ENCODE data around the gene ANO6. TPM values are rescaled to one million over a fixed set of nuclear protein-coding genes. Genes with fewer than 3 reads are reported as not detected.
"Not testable (repeated sequence)": the region's sequence is repeated elsewhere in the genome, so short reads cannot be mapped to it uniquely, and the experiment has no call there.

The ANO6 gene, protein sequence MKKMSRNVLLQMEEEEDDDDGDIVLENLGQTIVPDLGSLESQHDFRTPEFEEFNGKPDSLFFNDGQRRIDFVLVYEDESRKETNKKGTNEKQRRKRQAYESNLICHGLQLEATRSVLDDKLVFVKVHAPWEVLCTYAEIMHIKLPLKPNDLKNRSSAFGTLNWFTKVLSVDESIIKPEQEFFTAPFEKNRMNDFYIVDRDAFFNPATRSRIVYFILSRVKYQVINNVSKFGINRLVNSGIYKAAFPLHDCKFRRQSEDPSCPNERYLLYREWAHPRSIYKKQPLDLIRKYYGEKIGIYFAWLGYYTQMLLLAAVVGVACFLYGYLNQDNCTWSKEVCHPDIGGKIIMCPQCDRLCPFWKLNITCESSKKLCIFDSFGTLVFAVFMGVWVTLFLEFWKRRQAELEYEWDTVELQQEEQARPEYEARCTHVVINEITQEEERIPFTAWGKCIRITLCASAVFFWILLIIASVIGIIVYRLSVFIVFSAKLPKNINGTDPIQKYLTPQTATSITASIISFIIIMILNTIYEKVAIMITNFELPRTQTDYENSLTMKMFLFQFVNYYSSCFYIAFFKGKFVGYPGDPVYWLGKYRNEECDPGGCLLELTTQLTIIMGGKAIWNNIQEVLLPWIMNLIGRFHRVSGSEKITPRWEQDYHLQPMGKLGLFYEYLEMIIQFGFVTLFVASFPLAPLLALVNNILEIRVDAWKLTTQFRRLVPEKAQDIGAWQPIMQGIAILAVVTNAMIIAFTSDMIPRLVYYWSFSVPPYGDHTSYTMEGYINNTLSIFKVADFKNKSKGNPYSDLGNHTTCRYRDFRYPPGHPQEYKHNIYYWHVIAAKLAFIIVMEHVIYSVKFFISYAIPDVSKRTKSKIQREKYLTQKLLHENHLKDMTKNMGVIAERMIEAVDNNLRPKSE
- 1 to 10 TPM; 2.6 to 6.9 TPM for polyA plus RNA-seq

DNA sequence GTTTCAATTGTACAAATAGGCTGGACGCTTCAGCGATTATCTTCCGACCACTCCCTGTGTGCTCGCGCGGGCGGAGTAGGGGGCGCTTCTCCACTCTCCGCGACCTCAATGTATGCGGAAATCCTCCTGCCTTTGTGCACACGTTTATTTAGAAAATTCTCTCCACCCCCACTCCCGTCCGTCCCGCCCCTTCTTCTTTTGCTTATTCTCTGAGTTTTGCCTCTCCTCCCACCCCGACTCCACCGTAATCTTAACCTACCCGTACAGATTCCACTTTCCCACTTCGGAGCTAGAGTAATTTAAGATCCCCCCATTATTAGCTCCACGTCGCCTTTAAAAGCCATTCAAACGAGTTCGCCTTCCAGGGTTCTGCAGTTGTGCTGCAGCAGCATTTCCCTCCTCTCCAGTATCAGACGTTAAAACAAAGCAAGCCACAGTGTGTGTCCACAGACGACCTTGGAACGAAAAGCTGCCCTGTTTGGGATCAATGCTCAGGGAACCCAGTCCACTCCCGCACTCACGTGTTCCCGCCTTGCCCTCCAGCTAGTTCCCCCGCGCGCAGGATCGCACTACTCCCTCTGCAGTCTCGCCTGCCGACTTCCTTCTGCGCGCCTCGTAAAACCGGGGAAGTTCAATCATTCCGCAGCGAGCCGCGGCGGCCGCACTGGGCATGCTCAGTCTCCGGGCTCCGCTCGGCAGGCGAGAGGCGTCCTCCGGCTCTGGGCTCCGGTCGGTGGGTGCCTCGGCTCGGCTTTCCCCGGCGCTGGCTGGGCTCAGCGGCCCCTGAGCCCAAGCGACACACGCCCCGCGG lies at the start of gene ANO6:
ANO6 (plus strand) TSS at position 677 of the 811 bp plus-strand sequence. CDS start 227 bp downstream, outside the sequence.
- peaks cover 2 to 5% of the 10 kb centered on the region in 2 donors for H3K4me1 ChIP-seq (ENCODE audit: control insufficient read depth in 2 of 2, insufficient read depth in 2 of 2, low read length in 1 of 2)
- H3K4me3 ChIP-seq (ENCODE audit: low read depth in 1 of 2, low read length in 2 of 2): peak within 1 kb of the TSS; percentile 77 to 83
- H3K9me3 ChIP-seq (ENCODE audit: control insufficient read depth in 2 of 2, insufficient read depth in 1 of 2, low read depth in 1 of 2, low read length in 1 of 2): no peaks in the 10 kb centered on the region
- 0% methylated on average over 62 of the region's 62 CpGs for WGBS, 2 donors
- H3K27ac ChIP-seq (ENCODE audit: low read depth in 2 of 2, low read length in 1 of 2): peak within 1 kb of the TSS; percentile 95 to 97
- H3K27me3 ChIP-seq (ENCODE audit: control insufficient read depth in 1 of 2, insufficient read depth in 2 of 2, low read length in 2 of 2): no peaks in the 10 kb centered on the region
- no peaks in the 10 kb centered on the region for H3K36me3 ChIP-seq (ENCODE audit: control insufficient read depth in 2 of 2, insufficient read depth in 2 of 2, low read length in 1 of 2)

GRCh38 chr12:45168976-45169375 lies 46.9 kb upstream of the ANO6 start:
- Histone ChIP-seq H3K27ac (ENCODE audit: low read depth in 2 of 2, low read length in 1 of 2) (no peak overlapping the region), H3K36me3 (ENCODE audit: control insufficient read depth in 2 of 2, insufficient read depth in 2 of 2, low read length in 1 of 2) (no peaks in the 10 kb centered on the region), H3K9me3 (ENCODE audit: control insufficient read depth in 2 of 2, insufficient read depth in 1 of 2, low read depth in 1 of 2, low read length in 1 of 2) (no peaks in the 10 kb centered on the region), H3K4me1 (ENCODE audit: control insufficient read depth in 2 of 2, insufficient read depth in 2 of 2, low read length in 1 of 2) (no peaks in the 10 kb centered on the region), H3K27me3 (ENCODE audit: control insufficient read depth in 1 of 2, insufficient read depth in 2 of 2, low read length in 2 of 2) (no peaks in the 10 kb centered on the region), H3K4me3 (ENCODE audit: low read depth in 1 of 2, low read length in 2 of 2) (no peak overlapping the region)
- WGBS, 2 donors: 85 to 86% methylated on average over 2 of the region's 2 CpGs

GRCh38 chr12:45170456-45171042 lies 45.3 kb upstream of the ANO6 start:
- H3K4me1 ChIP-seq (ENCODE audit: control insufficient read depth in 2 of 2, insufficient read depth in 2 of 2, low read length in 1 of 2): no peaks in the 10 kb centered on the region
- no peaks in the 10 kb centered on the region for H3K27me3 ChIP-seq (ENCODE audit: control insufficient read depth in 1 of 2, insufficient read depth in 2 of 2, low read length in 2 of 2)
- WGBS, 2 donors: 48% methylated on average over 3 of the region's 3 CpGs
- H3K36me3 ChIP-seq (ENCODE audit: control insufficient read depth in 2 of 2, insufficient read depth in 2 of 2, low read length in 1 of 2): peaks cover 0 to 2% of the 10 kb centered on the region in 2 donors
- no peak overlapping the region for H3K27ac ChIP-seq (ENCODE audit: low read depth in 2 of 2, low read length in 1 of 2)
- H3K4me3 ChIP-seq (ENCODE audit: low read depth in 1 of 2, low read length in 2 of 2): no peak overlapping the region
- peaks cover 0 to 2% of the 10 kb centered on the region in 2 donors for H3K9me3 ChIP-seq (ENCODE audit: control insufficient read depth in 2 of 2, insufficient read depth in 1 of 2, low read depth in 1 of 2, low read length in 1 of 2)

- not testable (repeated sequence) for H3K27me3 ChIP-seq (ENCODE audit: control insufficient read depth in 1 of 2, insufficient read depth in 2 of 2, low read length in 2 of 2); H3K4me1 ChIP-seq (ENCODE audit: control insufficient read depth in 2 of 2, insufficient read depth in 2 of 2, low read length in 1 of 2); H3K4me3 ChIP-seq (ENCODE audit: low read depth in 1 of 2, low read length in 2 of 2); H3K27ac ChIP-seq (ENCODE audit: low read depth in 2 of 2, low read length in 1 of 2); H3K9me3 ChIP-seq (ENCODE audit: control insufficient read depth in 2 of 2, insufficient read depth in 1 of 2, low read depth in 1 of 2, low read length in 1 of 2); H3K36me3 ChIP-seq (ENCODE audit: control insufficient read depth in 2 of 2, insufficient read depth in 2 of 2, low read length in 1 of 2)
- WGBS, 2 donors: 89 to 91% methylated on average over 10 of the region's 10 CpGs
These were observed 42.6 kb upstream of the ANO6 start for GRCh38 chr12:45173293-45173692.

- Histone ChIP-seq H3K4me1 (ENCODE audit: control insufficient read depth in 2 of 2, insufficient read depth in 2 of 2, low read length in 1 of 2) (no peaks in the 10 kb centered on the region), H3K4me3 (ENCODE audit: low read depth in 1 of 2, low read length in 2 of 2) (no peak overlapping the region), H3K27ac (ENCODE audit: low read depth in 2 of 2, low read length in 1 of 2) (no peak overlapping the region), H3K9me3 (ENCODE audit: control insufficient read depth in 2 of 2, insufficient read depth in 1 of 2, low read depth in 1 of 2, low read length in 1 of 2) (peaks cover 0 to 9% of the 10 kb centered on the region in 2 donors), H3K27me3 (ENCODE audit: control insufficient read depth in 1 of 2, insufficient read depth in 2 of 2, low read length in 2 of 2) (no peaks in the 10 kb centered on the region), H3K36me3 (ENCODE audit: control insufficient read depth in 2 of 2, insufficient read depth in 2 of 2, low read length in 1 of 2) (peaks cover 0 to 2% of the 10 kb centered on the region in 2 donors)
- WGBS, 2 donors: 98 to 99% methylated on average over 14 of the region's 14 CpGs
These were observed 41.3 kb upstream of the ANO6 start for GRCh38 chr12:45174595-45174994.

- Histone ChIP-seq H3K4me3 (ENCODE audit: low read depth in 1 of 2, low read length in 2 of 2) (no peak overlapping the region), H3K27ac (ENCODE audit: low read depth in 2 of 2, low read length in 1 of 2) (no peak overlapping the region), H3K36me3 (ENCODE audit: control insufficient read depth in 2 of 2, insufficient read depth in 2 of 2, low read length in 1 of 2) (peaks cover 0 to 2% of the 10 kb centered on the region in 2 donors), H3K27me3 (ENCODE audit: control insufficient read depth in 1 of 2, insufficient read depth in 2 of 2, low read length in 2 of 2) (no peaks in the 10 kb centered on the region), H3K9me3 (ENCODE audit: control insufficient read depth in 2 of 2, insufficient read depth in 1 of 2, low read depth in 1 of 2, low read length in 1 of 2) (peaks cover 0 to 9% of the 10 kb centered on the region in 2 donors), H3K4me1 (ENCODE audit: control insufficient read depth in 2 of 2, insufficient read depth in 2 of 2, low read length in 1 of 2) (no peaks in the 10 kb centered on the region)
These were observed 37.1 kb upstream of the ANO6 start for GRCh38 chr12:45178771-45179170.

- peaks cover 0 to 5% of the 10 kb centered on the region in 2 donors for H3K9me3 ChIP-seq (ENCODE audit: control insufficient read depth in 2 of 2, insufficient read depth in 1 of 2, low read depth in 1 of 2, low read length in 1 of 2)
- H3K4me3 ChIP-seq (ENCODE audit: low read depth in 1 of 2, low read length in 2 of 2): no peak overlapping the region
- no peaks in the 10 kb centered on the region for H3K36me3 ChIP-seq (ENCODE audit: control insufficient read depth in 2 of 2, insufficient read depth in 2 of 2, low read length in 1 of 2)
- no peaks in the 10 kb centered on the region for H3K4me1 ChIP-seq (ENCODE audit: control insufficient read depth in 2 of 2, insufficient read depth in 2 of 2, low read length in 1 of 2)
- no peak overlapping the region for H3K27ac ChIP-seq (ENCODE audit: low read depth in 2 of 2, low read length in 1 of 2)
- H3K27me3 ChIP-seq (ENCODE audit: control insufficient read depth in 1 of 2, insufficient read depth in 2 of 2, low read length in 2 of 2): no peaks in the 10 kb centered on the region
These were observed 33.4 kb upstream of the ANO6 start for GRCh38 chr12:45182511-45182910.

DNA sequence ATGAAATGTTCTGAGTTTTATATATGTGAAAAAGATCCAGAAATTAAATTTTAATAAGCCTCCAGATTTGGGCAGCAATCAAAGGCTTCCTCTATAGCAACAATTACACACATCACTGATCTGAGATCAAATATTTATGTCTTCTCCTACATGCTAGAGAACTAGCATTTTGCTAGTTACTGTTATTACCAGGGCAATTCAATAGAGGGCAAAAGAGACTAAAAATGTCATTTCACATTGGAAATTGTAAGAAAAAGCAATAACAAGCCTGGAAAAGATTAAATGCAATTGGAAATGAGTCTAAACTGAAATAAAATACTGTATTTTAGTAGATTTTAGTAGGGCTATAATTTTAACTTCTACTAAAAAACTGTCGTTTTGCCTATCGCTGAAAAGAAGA lies 32.6 kb upstream of the ANO6 start:
- 80 to 88% methylated on average over 2 of the region's 2 CpGs for WGBS, 2 donors
- H3K4me1 ChIP-seq (ENCODE audit: control insufficient read depth in 2 of 2, insufficient read depth in 2 of 2, low read length in 1 of 2): no peaks in the 10 kb centered on the region
- H3K27ac ChIP-seq (ENCODE audit: low read depth in 2 of 2, low read length in 1 of 2): no peak overlapping the region
- H3K9me3 ChIP-seq (ENCODE audit: control insufficient read depth in 2 of 2, insufficient read depth in 1 of 2, low read depth in 1 of 2, low read length in 1 of 2): peaks cover 0 to 3% of the 10 kb centered on the region in 2 donors
- H3K27me3 ChIP-seq (ENCODE audit: control insufficient read depth in 1 of 2, insufficient read depth in 2 of 2, low read length in 2 of 2): no peaks in the 10 kb centered on the region
- no peaks in the 10 kb centered on the region for H3K36me3 ChIP-seq (ENCODE audit: control insufficient read depth in 2 of 2, insufficient read depth in 2 of 2, low read length in 1 of 2)
- H3K4me3 ChIP-seq (ENCODE audit: low read depth in 1 of 2, low read length in 2 of 2): no peak overlapping the region

Measured in esophagus (tissue), 2 donors.